BJ (cell line): Measurements from ENCODE around the gene FHOD3. TPM values are rescaled to one million over a fixed set of nuclear protein-coding genes. Genes with fewer than 3 reads are reported as not detected.

Experiments used
- CTCF ChIA-PET: fragments of 350-600 bp; formaldehyde crosslinking; extraction: SDS; loops from one replicate; lab custom pipeline; 2021; ENCODE audit warnings: antibody characterized with exemption, inconsistent platforms; lab: Yijun Ruan, JAX
- POLR2A ChIA-PET: fragments of 300-600 bp; sonication (Branson Sonifier 250); formaldehyde crosslinking; extraction: SDS; loops from one replicate; lab custom pipeline; 2021; ENCODE audit warnings: antibody characterized with exemption; lab: Charles Lee
- DNase-seq: peaks from one replicate; pipeline ENCODE4 v3.0.0-alpha.2; 2011; ENCODE audit warnings: low read depth
- H3K27me3 ChIP-seq: 2 replicates; pipeline ENCODE4 v1.6.0; 2011; ENCODE audit warnings: low read length; ENCODE audit not compliant: control insufficient read depth, insufficient read depth
- H3K36me3 ChIP-seq: 2 replicates; pipeline ENCODE4 v1.5.1; 2011; ENCODE audit warnings: low read length; ENCODE audit not compliant: control insufficient read depth, insufficient read depth
- H3K4me3 ChIP-seq: 2 replicates; pipeline ENCODE4 v1.5.1; 2011; ENCODE audit warnings: low read depth, mild to moderate bottlenecking, control low read depth, low read length
- polyA plus RNA-seq: library from polyadenylated mRNA; depleted of rRNA; stranded (reverse); fragments of >200 nt; gene quantifications from 2 replicates; pipeline ENCODE4 v1.2.3, GENCODE V29; 2011
- TF ChIP-seq, protein P1 (sequence below): IDR thresholded peaks from 2 replicates; pipeline ENCODE4 v1.5.1; 2011; ENCODE audit warnings: low read depth, mild to moderate bottlenecking, control low read depth, inconsistent platforms, low read length, moderate library complexity; ENCODE audit not compliant: insufficient read depth

Gene FHOD3
- polyA plus RNA-seq, 1 experiment: 24.6 TPM

DNA sequence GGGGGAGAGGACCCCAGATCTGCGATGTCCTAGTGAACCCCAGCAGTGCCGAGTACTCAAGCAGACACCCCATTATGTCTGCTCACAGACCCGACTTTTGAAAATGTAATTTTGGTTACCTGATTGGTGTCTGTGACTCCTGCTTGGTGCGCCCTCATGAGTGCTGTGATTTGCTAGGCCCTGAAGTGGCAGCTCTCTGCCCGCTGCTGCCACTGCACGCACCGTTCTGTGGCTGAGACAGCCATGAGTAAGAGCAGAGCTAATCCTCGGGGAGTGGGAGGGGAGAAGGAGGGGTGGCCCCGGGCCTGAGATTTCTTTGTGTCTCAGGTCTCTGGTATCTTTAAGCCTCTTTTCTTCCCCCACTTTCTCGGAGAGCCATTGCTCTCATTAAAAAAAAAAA lies 18.2 kb downstream of the FHOD3 start:
- H3K4me3 ChIP-seq: no peak overlapping the region
- POLR2A ChIA-PET: no interaction called here
- TF ChIP-seq, protein P1, sequence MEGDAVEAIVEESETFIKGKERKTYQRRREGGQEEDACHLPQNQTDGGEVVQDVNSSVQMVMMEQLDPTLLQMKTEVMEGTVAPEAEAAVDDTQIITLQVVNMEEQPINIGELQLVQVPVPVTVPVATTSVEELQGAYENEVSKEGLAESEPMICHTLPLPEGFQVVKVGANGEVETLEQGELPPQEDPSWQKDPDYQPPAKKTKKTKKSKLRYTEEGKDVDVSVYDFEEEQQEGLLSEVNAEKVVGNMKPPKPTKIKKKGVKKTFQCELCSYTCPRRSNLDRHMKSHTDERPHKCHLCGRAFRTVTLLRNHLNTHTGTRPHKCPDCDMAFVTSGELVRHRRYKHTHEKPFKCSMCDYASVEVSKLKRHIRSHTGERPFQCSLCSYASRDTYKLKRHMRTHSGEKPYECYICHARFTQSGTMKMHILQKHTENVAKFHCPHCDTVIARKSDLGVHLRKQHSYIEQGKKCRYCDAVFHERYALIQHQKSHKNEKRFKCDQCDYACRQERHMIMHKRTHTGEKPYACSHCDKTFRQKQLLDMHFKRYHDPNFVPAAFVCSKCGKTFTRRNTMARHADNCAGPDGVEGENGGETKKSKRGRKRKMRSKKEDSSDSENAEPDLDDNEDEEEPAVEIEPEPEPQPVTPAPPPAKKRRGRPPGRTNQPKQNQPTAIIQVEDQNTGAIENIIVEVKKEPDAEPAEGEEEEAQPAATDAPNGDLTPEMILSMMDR: no peak

DNA sequence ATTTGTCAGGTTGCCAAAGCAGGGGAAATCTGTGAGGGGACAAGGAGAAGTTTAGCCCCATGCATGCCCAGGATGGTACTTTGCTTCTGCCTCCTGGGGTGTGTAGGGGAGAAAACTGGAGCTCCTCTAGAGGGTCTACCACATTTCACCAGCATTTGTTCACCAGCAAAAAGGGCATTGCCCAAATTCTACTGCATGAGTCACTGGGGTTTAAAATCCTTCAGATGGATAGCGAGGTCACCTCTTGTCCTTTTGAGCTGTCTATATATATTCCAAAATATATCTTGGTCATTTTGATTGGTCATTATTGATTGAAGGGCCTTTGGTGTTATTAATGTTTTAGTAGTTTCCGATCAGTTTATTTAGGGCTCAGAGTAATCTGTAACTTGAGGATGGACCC lies 18.7 kb downstream of the FHOD3 start:
- CTCF ChIA-PET: interaction anchor here (0.7 kb wide), 1 partner anchor 18 kb away, joined by 4 read pairs; no protein-coding TSS in a partner anchor
- no peak for DNase-seq
- POLR2A ChIA-PET: no interaction called here
- H3K27me3 ChIP-seq: no peaks in the 10 kb centered on the region; the same call in 1 of the 2 replicates
- H3K4me3 ChIP-seq: no peak overlapping the region
- TF ChIP-seq, protein P1: no peak
- H3K36me3 ChIP-seq: no peaks in the 10 kb centered on the region

More for the DNA sequence above, 18.2 kb downstream of the FHOD3 start:
- DNase-seq: no peak
- Histone ChIP-seq H3K36me3 (no peaks in the 10 kb centered on the region), H3K27me3 (no peaks in the 10 kb centered on the region; the same call in 1 of the 2 replicates)
- CTCF ChIA-PET: interaction anchor here (0.7 kb wide), 1 partner anchor 19 kb away, joined by 4 read pairs; no protein-coding TSS in a partner anchor

DNA sequence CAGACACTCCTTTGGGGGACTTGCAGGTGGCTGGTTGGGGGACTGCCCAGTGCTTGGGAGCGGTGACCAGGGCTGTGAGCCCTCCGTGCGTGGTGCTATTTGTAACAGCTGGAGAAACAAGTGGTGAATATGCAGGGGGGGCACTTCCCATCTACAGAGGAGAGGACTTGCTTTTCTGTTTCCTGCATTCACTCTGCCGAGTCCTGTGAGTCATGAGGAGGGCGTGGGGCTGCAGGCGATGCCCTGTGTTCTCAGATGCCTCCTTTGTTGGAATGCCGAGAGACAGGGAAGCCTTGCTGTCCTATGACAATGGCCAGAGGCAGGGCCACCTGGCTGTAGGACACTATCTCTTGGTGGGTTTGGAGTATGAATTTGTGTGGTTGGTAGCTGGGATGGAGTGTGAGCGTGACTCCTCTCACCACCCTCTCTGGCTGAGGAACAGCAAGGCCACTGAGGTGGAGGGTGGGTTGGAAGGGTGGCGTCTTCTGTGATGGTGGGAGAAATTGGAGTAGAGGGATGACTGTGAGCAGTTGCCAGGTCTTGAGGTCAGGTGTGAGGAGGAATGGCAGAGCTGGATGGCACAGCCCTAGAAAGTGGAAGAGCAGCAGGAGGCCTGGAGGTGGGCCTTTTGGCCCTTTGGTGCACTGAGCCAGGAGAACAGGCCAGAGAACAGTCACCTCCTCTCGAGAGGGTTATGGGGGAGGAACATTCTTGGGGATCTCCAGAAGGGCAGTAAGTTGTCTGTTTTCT lies 24.3 kb downstream of the FHOD3 start:
- Histone ChIP-seq H3K36me3 (no peaks in the 10 kb centered on the region), H3K4me3 (no peak overlapping the region), H3K27me3 (no peaks in the 10 kb centered on the region; the same call in 1 of the 2 replicates)
- CTCF ChIA-PET: no interaction called here
- POLR2A ChIA-PET: no interaction called here
- TF ChIP-seq, protein P1: no peak
- DNase-seq: no peak

DNA sequence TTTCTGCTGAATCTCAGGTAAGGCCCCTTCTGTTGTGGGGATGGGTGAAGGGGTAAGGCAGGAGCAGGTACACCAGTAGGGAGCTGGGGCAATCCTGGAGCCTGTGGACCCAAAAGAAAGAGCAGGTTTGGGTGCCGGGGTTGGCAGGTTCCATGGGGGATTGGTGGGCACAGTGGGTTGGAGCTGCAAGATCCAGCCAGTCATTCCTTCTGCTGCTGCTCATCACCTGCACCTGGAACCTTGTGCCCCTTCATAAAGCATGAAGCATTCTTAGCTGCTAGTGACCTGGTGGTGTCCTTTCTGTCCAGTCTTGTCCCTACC lies 24.9 kb downstream of the FHOD3 start:
- no peak for DNase-seq
- Histone ChIP-seq H3K4me3 (no peak overlapping the region), H3K27me3 (no peaks in the 10 kb centered on the region; the same call in 1 of the 2 replicates), H3K36me3 (no peaks in the 10 kb centered on the region)
- TF ChIP-seq, protein P1: no peak
- POLR2A ChIA-PET: no interaction called here
- CTCF ChIA-PET: interaction anchor here (1.6 kb wide), 1 partner anchor 11 kb away, joined by 3 read pairs; no protein-coding TSS in a partner anchor

DNA sequence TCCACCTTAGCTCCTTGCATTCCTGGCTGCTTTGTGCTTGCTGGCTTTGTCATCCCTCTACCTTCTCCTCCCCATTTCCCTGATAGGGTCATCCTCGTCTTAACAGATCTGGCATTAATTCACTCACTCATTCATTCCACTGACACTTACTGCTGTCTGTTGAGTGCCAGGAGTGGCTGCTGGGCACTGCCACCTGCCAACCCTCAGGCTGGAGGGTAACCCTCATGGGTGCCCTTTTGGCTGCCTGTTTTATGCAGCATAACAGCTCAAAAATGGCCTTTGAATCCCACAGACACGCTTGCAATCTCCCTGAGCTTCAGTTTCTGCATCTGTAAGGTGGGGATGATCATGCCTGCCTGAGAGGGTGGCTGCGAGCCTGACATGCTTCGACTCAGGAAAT lies 25.2 kb downstream of the FHOD3 start:
- Histone ChIP-seq H3K36me3 (no peaks in the 10 kb centered on the region), H3K4me3 (no peak overlapping the region), H3K27me3 (no peaks in the 10 kb centered on the region; the same call in 1 of the 2 replicates)
- TF ChIP-seq, protein P1: no peak
- ChIA-PET CTCF (interaction anchor here (1.6 kb wide), 1 partner anchor 11 kb away, joined by 3 read pairs; no protein-coding TSS in a partner anchor), POLR2A (no interaction called here)
- no peak for DNase-seq
